Measurements from ENCODE around the gene EXOSC5. TPM values are rescaled to one million over a fixed set of nuclear protein-coding genes. Genes with fewer than 3 reads are reported as not detected.

Gene EXOSC5
- total RNA-seq, 1 experiment from 2014 or later, result 25.2 TPM

DNA sequence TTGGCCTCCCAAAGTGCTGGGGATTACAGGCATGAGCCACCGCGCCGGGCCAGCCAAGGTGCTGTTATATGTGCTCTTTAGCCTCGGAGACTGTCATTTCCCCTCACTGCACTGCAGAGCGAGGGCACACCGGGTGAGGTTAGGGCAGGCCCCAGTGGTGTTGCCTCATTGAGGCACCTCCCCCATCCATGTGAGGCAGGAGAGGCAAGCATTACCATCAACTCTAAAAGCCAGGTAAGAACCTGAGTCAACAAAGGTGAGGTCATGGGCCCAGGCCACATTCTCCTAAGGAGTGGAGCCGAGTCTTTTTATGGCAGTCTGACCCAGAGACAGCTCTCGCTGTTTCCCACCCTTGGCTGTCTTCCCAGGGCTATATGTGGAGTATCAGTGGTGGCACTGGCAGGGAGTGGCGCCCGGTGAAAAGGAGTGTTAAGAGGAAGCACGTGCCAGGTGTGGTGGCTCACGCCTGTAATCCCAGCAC is 19.1 kb upstream of the EXOSC5 start:
- TF ChIP-seq POLR2AphosphoS5 (IDR thresholded peaks at IDR 0.05; ENCODE audit: low read depth, low read length) (no peak), TCF7L2 (IDR thresholded peaks at IDR 0.05; ENCODE audit: low read depth, low read length) (no peak), SIN3A (IDR thresholded peaks at IDR 0.05; ENCODE audit: borderline replicate concordance, insufficient read depth, low read depth, low read length) (no peak)
- TF ChIP-seq, protein P1, sequence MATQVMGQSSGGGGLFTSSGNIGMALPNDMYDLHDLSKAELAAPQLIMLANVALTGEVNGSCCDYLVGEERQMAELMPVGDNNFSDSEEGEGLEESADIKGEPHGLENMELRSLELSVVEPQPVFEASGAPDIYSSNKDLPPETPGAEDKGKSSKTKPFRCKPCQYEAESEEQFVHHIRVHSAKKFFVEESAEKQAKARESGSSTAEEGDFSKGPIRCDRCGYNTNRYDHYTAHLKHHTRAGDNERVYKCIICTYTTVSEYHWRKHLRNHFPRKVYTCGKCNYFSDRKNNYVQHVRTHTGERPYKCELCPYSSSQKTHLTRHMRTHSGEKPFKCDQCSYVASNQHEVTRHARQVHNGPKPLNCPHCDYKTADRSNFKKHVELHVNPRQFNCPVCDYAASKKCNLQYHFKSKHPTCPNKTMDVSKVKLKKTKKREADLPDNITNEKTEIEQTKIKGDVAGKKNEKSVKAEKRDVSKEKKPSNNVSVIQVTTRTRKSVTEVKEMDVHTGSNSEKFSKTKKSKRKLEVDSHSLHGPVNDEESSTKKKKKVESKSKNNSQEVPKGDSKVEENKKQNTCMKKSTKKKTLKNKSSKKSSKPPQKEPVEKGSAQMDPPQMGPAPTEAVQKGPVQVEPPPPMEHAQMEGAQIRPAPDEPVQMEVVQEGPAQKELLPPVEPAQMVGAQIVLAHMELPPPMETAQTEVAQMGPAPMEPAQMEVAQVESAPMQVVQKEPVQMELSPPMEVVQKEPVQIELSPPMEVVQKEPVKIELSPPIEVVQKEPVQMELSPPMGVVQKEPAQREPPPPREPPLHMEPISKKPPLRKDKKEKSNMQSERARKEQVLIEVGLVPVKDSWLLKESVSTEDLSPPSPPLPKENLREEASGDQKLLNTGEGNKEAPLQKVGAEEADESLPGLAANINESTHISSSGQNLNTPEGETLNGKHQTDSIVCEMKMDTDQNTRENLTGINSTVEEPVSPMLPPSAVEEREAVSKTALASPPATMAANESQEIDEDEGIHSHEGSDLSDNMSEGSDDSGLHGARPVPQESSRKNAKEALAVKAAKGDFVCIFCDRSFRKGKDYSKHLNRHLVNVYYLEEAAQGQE (IDR thresholded peaks at IDR 0.05; ENCODE audit: insufficient read depth in 1 of 2, low read depth in 2 of 2, low read length in 1 of 2), result no peak
- TF ChIP-seq, protein P2, sequence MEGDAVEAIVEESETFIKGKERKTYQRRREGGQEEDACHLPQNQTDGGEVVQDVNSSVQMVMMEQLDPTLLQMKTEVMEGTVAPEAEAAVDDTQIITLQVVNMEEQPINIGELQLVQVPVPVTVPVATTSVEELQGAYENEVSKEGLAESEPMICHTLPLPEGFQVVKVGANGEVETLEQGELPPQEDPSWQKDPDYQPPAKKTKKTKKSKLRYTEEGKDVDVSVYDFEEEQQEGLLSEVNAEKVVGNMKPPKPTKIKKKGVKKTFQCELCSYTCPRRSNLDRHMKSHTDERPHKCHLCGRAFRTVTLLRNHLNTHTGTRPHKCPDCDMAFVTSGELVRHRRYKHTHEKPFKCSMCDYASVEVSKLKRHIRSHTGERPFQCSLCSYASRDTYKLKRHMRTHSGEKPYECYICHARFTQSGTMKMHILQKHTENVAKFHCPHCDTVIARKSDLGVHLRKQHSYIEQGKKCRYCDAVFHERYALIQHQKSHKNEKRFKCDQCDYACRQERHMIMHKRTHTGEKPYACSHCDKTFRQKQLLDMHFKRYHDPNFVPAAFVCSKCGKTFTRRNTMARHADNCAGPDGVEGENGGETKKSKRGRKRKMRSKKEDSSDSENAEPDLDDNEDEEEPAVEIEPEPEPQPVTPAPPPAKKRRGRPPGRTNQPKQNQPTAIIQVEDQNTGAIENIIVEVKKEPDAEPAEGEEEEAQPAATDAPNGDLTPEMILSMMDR (IDR thresholded peaks at IDR 0.05), result no peak
- intact Hi-C loops (cut with micrococcal nuclease; ENCODE audit: unreplicated experiment) (no loop called here), in situ Hi-C loops (cut with HindIII; ENCODE audit: low pct_unique_long_range_greater_than_20kb, low sequenced_read_pairs) (no loop called here)
- Histone ChIP-seq H3K4me1 (ENCODE audit: control insufficient read depth, insufficient read depth, low read length) (no peaks in the 10 kb centered on the region), H3K4me3 (ENCODE audit: low read depth in 2 of 2, low read length in 2 of 2) (no peak overlapping the region), H3K27me3 (ENCODE audit: control insufficient read depth, insufficient read depth, low read length) (no peaks in the 10 kb centered on the region), H3K36me3 (ENCODE audit: control insufficient read depth, insufficient read depth, low read length) (no peaks in the 10 kb centered on the region), H3K9me3 (ENCODE audit: control insufficient read depth, insufficient read depth, low read depth, low read length) (no peaks in the 10 kb centered on the region), H3K27ac (ENCODE audit: low read length) (no peak overlapping the region)
- BruUV-seq (replicated peaks), result no TSS peak
- no peak for ATAC-seq
- CTCF ChIA-PET, result no interaction called here
- POLR2A ChIA-PET, result no interaction called here
- DNase-seq (ENCODE audit: low read depth, low spot score), result no peak

DNA sequence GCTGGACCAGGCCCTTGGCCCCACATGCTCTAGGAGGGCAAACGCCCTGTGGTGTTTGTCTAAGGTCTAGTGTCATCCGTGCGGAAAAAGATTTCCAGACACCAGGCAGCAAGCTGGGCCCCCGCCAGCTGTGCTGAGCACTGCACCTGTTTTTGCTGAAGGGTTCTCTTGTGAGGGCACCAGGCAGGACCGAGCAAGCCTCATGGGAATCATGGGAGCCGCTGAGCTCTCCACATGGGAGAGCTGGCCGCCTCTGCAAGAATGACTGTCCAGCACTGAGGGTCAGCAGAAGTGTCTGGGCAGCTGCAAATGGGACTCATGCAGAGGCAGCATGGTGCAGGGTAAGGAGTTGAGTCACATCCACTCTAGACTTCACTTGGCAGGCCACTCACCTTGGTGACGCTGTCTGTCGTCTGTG is 18.0 kb upstream of the EXOSC5 start:
- POLR2A ChIA-PET, result no interaction called here

More for the DNA sequence above, 18.0 kb upstream of the EXOSC5 start:
- DNase-seq (ENCODE audit: low read depth, low spot score), result no peak
- Histone ChIP-seq H3K4me3 (ENCODE audit: low read depth in 2 of 2, low read length in 2 of 2) (no peak overlapping the region), H3K27me3 (ENCODE audit: control insufficient read depth, insufficient read depth, low read length) (no peaks in the 10 kb centered on the region), H3K27ac (ENCODE audit: low read length) (no peak overlapping the region), H3K9me3 (ENCODE audit: control insufficient read depth, insufficient read depth, low read depth, low read length) (no peaks in the 10 kb centered on the region), H3K4me1 (ENCODE audit: control insufficient read depth, insufficient read depth, low read length) (no peaks in the 10 kb centered on the region), H3K36me3 (ENCODE audit: control insufficient read depth, insufficient read depth, low read length) (no peaks in the 10 kb centered on the region)
- CTCF ChIA-PET, result no interaction called here
- BruUV-seq (replicated peaks), result no TSS peak
- in situ Hi-C loops (cut with HindIII; ENCODE audit: low pct_unique_long_range_greater_than_20kb, low sequenced_read_pairs), result no loop called here
- ATAC-seq, result no peak
- TF ChIP-seq, protein P1 (IDR thresholded peaks at IDR 0.05; ENCODE audit: insufficient read depth in 1 of 2, low read depth in 2 of 2, low read length in 1 of 2), result no peak
- TF ChIP-seq POLR2AphosphoS5 (IDR thresholded peaks at IDR 0.05; ENCODE audit: low read depth, low read length), result no peak
- TF ChIP-seq TCF7L2 (IDR thresholded peaks at IDR 0.05; ENCODE audit: low read depth, low read length), result no peak
- TF ChIP-seq, protein P2 (IDR thresholded peaks at IDR 0.05), result no peak
- TF ChIP-seq SIN3A (IDR thresholded peaks at IDR 0.05; ENCODE audit: borderline replicate concordance, insufficient read depth, low read depth, low read length), result no peak
- intact Hi-C loops (cut with micrococcal nuclease; ENCODE audit: unreplicated experiment), result no loop called here

Measured in Panc1 (cell line).